Middle frontal gyrus (tissue), 1 donor: ENCODE data around the gene AUH.
"Not testable (repeated sequence)": the region's sequence is repeated elsewhere in the genome, so short reads cannot be mapped to it uniquely, and the experiment has no call there.

ENCODE experiments used
- DNase-seq: peaks from one replicate; pipeline ENCODE4 v3.0.0-alpha.2; 2015; ENCODE audit warnings: low spot score; ENCODE audit errors: extremely low spot score

AUH gene

GRCh38 chr9:91211414-91211813 lies 150.3 kb downstream of the AUH start:
- no peak for DNase-seq

- no peak for DNase-seq
These were observed 151.4 kb downstream of the AUH start for GRCh38 chr9:91210318-91210717.

- no peak for DNase-seq
These were observed 152.9 kb downstream of the AUH start for GRCh38 chr9:91208837-91209236.

GRCh38 chr9:91208419-91208745 lies 153.3 kb downstream of the AUH start:
- DNase-seq: no peak

GRCh38 chr9:91207729-91208418 lies 153.8 kb downstream of the AUH start:
- DNase-seq: no peak

- no peak for DNase-seq
These were observed 154.4 kb downstream of the AUH start for GRCh38 chr9:91207397-91207728.

- no peak for DNase-seq
These were observed 154.9 kb downstream of the AUH start for GRCh38 chr9:91206806-91207205.

GRCh38 chr9:91202736-91203283 lies 158.9 kb downstream of the AUH start:
- no peak for DNase-seq

- DNase-seq: no peak
These were observed 160.9 kb downstream of the AUH start for GRCh38 chr9:91200692-91201336.

- DNase-seq: no peak
These were observed 161.8 kb downstream of the AUH start for GRCh38 chr9:91199739-91200497.

- not testable (repeated sequence) for DNase-seq
These were observed 162.8 kb downstream of the AUH start for GRCh38 chr9:91198881-91199280.

GRCh38 chr9:91198405-91198804 lies 163.3 kb downstream of the AUH start:
- DNase-seq: no peak

GRCh38 chr9:91197232-91198181 lies 164.2 kb downstream of the AUH start:
- no peak for DNase-seq

GRCh38 chr9:91196103-91196950 lies 165.4 kb downstream of the AUH start:
- DNase-seq: no peak

- DNase-seq: no peak
These were observed 166.2 kb downstream of the AUH start for GRCh38 chr9:91195372-91196012.

GRCh38 chr9:91193658-91194391 lies 167.9 kb downstream of the AUH start:
- DNase-seq: no peak

GRCh38 chr9:91193087-91193657 lies 168.5 kb downstream of the AUH start:
- no peak for DNase-seq

GRCh38 chr9:91192381-91193086 lies 169.2 kb downstream of the AUH start:
- DNase-seq: no peak
